ENCODE results near the gene GLB1L3.

DNA sequence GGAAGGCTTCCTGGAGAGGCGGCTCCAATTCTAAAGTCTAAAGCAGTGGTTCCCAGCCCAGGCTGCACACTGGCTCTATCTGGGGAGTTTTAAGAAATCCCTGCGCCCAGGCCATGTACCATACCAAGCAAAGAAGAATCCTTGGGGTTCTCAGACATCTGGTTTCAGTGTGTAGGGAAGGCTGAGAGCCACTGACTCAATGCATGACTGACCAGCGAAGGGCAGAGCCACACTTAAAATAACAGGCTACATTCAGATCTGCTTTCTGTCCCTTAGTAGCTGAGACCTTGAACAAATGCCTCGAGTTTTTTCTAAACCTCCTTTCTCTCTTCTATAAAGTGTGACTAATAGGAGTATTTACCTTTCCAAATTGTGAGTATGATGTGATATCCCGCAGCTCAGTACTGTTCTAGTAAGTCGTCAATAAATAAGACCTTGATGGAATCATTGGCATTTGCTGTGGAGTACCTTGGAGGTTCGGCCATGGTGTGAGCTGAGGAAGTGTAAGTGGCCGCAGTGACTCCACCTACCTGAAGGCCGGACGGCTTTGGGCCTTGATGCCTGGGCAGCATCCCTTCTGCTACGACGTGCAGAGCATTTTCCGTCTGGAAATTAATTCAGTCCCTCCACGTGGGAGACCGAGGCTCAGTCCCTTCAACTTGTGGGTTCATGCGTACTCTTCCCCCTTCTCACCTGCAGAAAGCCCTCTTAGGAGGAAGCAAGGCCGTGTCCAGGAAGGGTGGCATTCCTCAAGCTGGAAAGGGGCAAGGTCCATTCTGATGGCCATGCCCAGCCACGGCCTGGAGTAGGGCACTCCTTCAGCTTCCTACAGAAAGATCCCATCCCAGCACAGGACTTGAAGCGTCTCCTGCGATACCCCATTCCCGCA, 80.7 kb downstream of the GLB1L3 start:
- TF ChIP-seq CTCF (IDR thresholded peaks at IDR 0.05) (no peak), EP300 (IDR thresholded peaks at IDR 0.05; ENCODE audit: low read depth) (no peak), POLR2A (IDR thresholded peaks at IDR 0.05) (no peak)
